Measurements from ENCODE around the gene SNRPD3.
"Not testable (repeated sequence)": the region's sequence is repeated elsewhere in the genome, so short reads cannot be mapped to it uniquely, and the experiment has no call there.

Gene SNRPD3

GRCh38 chr22:24555165-24556039 lies at the start of gene SNRPD3:
SNRPD3 (plus strand) TSS chr22:24555999; CDS start chr22:24557675, 1,676 bp downstream.
- DNase-seq: peak; percentile 96

GRCh38 chr22:24506802-24507438 lies 48.9 kb upstream of the SNRPD3 start:
- peak; percentile 54 for DNase-seq

GRCh38 chr22:24507716-24508115 lies 48.1 kb upstream of the SNRPD3 start:
- DNase-seq: no peak

- DNase-seq: no peak
Measured at GRCh38 chr22:24510637-24511625, 44.9 kb upstream of the SNRPD3 start.

GRCh38 chr22:24512043-24512442 lies 43.8 kb upstream of the SNRPD3 start:
- no peak for DNase-seq

- DNase-seq: no peak
Measured at GRCh38 chr22:24513378-24514240, 42.2 kb upstream of the SNRPD3 start.

- DNase-seq: no peak
Measured at GRCh38 chr22:24514241-24515026, 41.4 kb upstream of the SNRPD3 start.

GRCh38 chr22:24515027-24515338 lies 40.8 kb upstream of the SNRPD3 start:
- no peak for DNase-seq

GRCh38 chr22:24516301-24516737 lies 39.5 kb upstream of the SNRPD3 start:
- no peak for DNase-seq

GRCh38 chr22:24517446-24517845 lies 38.4 kb upstream of the SNRPD3 start:
- DNase-seq: no peak

GRCh38 chr22:24518228-24518627 lies 37.6 kb upstream of the SNRPD3 start:
- DNase-seq: no peak

GRCh38 chr22:24518771-24519485 lies 36.9 kb upstream of the SNRPD3 start:
- DNase-seq: no peak

GRCh38 chr22:24519496-24519895 lies 36.3 kb upstream of the SNRPD3 start:
- DNase-seq: no peak

GRCh38 chr22:24521791-24522245 lies 34.0 kb upstream of the SNRPD3 start:
- DNase-seq: peak; percentile 51

GRCh38 chr22:24523873-24524272 lies 31.9 kb upstream of the SNRPD3 start:
- DNase-seq: no peak

GRCh38 chr22:24525416-24526037 lies 30.3 kb upstream of the SNRPD3 start:
- peak; percentile 38 for DNase-seq

- DNase-seq: no peak
Measured at GRCh38 chr22:24526191-24526590, 29.6 kb upstream of the SNRPD3 start.

GRCh38 chr22:24529898-24530297 lies 25.9 kb upstream of the SNRPD3 start:
- no peak for DNase-seq

- not testable (repeated sequence) for DNase-seq
Measured at GRCh38 chr22:24530968-24531367, 24.8 kb upstream of the SNRPD3 start.

- no peak for DNase-seq
Measured at GRCh38 chr22:24532075-24532474, 23.7 kb upstream of the SNRPD3 start.

Data from NCI-H345 (cell line).